ENCODE measurements around the gene WWOX. TPM values are rescaled to one million over a fixed set of nuclear protein-coding genes. Genes with fewer than 3 reads are reported as not detected.

Gene WWOX
- total RNA-seq, 1 donor from 2014 or later, result 43.2 TPM

DNA sequence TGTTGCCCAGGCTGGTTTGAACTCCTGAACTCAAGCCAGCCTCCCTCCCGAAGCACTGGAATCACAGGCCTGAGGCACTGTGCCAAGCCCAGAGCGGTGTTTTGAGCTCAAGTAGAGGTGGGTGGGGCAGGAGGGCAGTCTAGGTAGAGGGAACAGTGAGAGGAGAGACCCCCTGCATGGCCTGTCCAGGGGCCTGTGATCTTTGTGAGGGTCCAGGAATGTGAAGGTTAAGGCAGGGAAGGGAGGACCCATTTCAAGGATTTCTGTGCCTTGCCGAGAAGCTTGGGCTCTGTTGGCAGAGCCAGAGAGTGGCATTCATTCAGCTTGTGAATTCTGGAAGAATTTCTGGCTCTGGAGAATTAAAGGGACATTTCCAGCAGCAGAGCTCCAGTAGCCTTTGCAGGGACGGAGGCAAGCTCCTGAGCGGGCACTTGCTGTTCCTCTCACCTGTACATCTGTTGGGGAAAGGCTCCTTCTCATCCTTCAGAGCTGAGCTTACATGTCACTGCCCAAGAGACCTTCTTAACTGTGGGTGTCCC, 2.7 kb downstream of the WWOX start:
- DNase-seq (ENCODE audit: low spot score, unreplicated experiment), result no peak
- Mint-ChIP-seq H3K27me3 (no peaks in the 10 kb centered on the region), H3K36me3 (ENCODE audit: insufficient read depth) (peaks cover 1% of the 10 kb centered on the region), H3K4me1 (ENCODE audit: low read depth) (peaks cover 14% of the 10 kb centered on the region), H3K9me3 (ENCODE audit: low read depth) (no peaks in the 10 kb centered on the region), H3K27ac (no peak overlapping the region), H3K4me3 (ENCODE audit: low read depth) (peak overlapping the region; percentile 44)
- TF ChIP-seq, protein P1, sequence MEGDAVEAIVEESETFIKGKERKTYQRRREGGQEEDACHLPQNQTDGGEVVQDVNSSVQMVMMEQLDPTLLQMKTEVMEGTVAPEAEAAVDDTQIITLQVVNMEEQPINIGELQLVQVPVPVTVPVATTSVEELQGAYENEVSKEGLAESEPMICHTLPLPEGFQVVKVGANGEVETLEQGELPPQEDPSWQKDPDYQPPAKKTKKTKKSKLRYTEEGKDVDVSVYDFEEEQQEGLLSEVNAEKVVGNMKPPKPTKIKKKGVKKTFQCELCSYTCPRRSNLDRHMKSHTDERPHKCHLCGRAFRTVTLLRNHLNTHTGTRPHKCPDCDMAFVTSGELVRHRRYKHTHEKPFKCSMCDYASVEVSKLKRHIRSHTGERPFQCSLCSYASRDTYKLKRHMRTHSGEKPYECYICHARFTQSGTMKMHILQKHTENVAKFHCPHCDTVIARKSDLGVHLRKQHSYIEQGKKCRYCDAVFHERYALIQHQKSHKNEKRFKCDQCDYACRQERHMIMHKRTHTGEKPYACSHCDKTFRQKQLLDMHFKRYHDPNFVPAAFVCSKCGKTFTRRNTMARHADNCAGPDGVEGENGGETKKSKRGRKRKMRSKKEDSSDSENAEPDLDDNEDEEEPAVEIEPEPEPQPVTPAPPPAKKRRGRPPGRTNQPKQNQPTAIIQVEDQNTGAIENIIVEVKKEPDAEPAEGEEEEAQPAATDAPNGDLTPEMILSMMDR (IDR thresholded peaks at IDR 0.05; ENCODE audit: unreplicated experiment), result no peak

DNA sequence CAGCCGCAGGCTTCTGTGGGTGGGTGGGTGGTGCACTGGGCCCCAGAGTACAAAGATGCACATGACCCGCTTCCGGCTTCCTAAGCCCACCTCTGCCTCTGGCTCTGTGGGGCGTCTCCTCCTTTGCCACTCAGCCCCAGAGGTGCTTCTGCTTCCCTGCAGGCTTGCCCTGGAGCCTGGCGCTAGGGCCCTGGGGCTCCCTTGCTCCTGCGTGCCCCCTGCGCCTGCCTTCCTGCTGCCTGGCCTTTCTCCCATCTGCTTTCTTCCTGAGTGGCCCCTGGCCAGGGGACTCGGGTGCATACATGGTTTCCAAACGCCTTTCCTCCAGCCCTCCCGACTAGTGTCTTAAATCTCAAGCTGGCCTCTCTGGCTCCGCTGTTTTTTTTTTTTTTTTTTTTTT, 3.4 kb downstream of the WWOX start:
- Mint-ChIP-seq H3K36me3 (ENCODE audit: insufficient read depth) (peaks cover 1% of the 10 kb centered on the region), H3K27me3 (no peaks in the 10 kb centered on the region), H3K9me3 (ENCODE audit: low read depth) (no peaks in the 10 kb centered on the region), H3K4me3 (ENCODE audit: low read depth) (no peak overlapping the region), H3K4me1 (ENCODE audit: low read depth) (peaks cover 14% of the 10 kb centered on the region), H3K27ac (no peak overlapping the region)
- TF ChIP-seq, protein P1 (IDR thresholded peaks at IDR 0.05; ENCODE audit: unreplicated experiment), result no peak
- no peak for DNase-seq (ENCODE audit: low spot score, unreplicated experiment)

DNA sequence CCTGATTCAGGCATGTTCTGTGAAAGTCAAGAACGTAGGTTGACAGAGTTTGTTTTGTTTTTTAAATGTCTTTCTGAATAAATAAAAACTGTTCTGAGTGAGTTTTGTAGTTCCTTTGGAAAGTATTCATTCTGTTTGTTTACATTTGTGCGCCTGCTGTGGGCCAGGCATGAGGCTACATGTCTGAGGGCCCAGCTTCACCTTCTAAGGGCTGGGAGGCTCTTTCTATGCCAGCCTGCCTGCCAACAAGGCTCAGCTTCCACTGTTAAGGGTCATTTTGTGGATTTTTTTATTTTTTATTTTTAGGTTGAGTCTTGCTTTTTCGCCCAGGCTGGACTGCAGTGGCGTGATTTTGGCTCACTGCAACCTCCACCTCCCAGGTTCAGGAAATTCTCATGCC, 6.1 kb downstream of the WWOX start:
- H3K36me3 Mint-ChIP-seq (ENCODE audit: insufficient read depth), result peaks cover 5% of the 10 kb centered on the region
- TF ChIP-seq, protein P1 (IDR thresholded peaks at IDR 0.05; ENCODE audit: unreplicated experiment), result no peak
- no peak for DNase-seq (ENCODE audit: low spot score, unreplicated experiment)
- peaks cover 5% of the 10 kb centered on the region for H3K4me1 Mint-ChIP-seq (ENCODE audit: low read depth)
- H3K4me3 Mint-ChIP-seq (ENCODE audit: low read depth), result no peak overlapping the region
- H3K27me3 Mint-ChIP-seq, result no peaks in the 10 kb centered on the region
- no peak overlapping the region for H3K27ac Mint-ChIP-seq
- no peaks in the 10 kb centered on the region for H3K9me3 Mint-ChIP-seq (ENCODE audit: low read depth)

- no peak overlapping the region for H3K4me3 Mint-ChIP-seq (ENCODE audit: low read depth)
- H3K9me3 Mint-ChIP-seq (ENCODE audit: low read depth), result no peaks in the 10 kb centered on the region
- TF ChIP-seq, protein P1 (IDR thresholded peaks at IDR 0.05; ENCODE audit: unreplicated experiment), result no peak
- no peak overlapping the region for H3K27ac Mint-ChIP-seq
- H3K36me3 Mint-ChIP-seq (ENCODE audit: insufficient read depth), result peaks cover 5% of the 10 kb centered on the region
- no peaks in the 10 kb centered on the region for H3K27me3 Mint-ChIP-seq
- no peak for DNase-seq (ENCODE audit: low spot score, unreplicated experiment)
- H3K4me1 Mint-ChIP-seq (ENCODE audit: low read depth), result peaks cover 3% of the 10 kb centered on the region
Measured at GRCh38 chr16:78106686-78107085, 7.2 kb downstream of the WWOX start.

DNA sequence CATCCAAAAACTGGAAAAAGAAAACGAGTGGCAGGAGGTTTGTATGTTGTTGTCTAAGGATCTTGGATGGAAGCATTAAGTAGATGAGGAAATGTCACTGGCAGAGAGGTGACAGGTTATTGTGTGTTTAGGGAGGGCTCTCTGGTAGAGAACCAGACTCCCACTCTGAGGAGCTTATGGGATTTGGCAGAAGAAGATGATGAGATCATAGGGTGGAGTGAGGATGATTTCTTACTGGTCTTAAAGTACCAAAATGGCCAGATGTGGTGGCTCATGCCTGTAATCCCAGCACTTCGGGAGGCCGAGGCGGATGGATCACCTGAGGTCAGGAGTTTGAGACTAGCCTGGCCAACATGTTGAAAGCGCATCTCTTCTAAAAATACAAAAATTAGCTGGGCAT, 9.0 kb downstream of the WWOX start:
- Mint-ChIP-seq H3K4me3 (ENCODE audit: low read depth) (no peak overlapping the region), H3K9me3 (ENCODE audit: low read depth) (no peaks in the 10 kb centered on the region), H3K4me1 (ENCODE audit: low read depth) (peaks cover 2% of the 10 kb centered on the region), H3K27me3 (no peaks in the 10 kb centered on the region), H3K27ac (no peak overlapping the region), H3K36me3 (ENCODE audit: insufficient read depth) (peaks cover 16% of the 10 kb centered on the region)
- no peak for DNase-seq (ENCODE audit: low spot score, unreplicated experiment)
- TF ChIP-seq, protein P1 (IDR thresholded peaks at IDR 0.05; ENCODE audit: unreplicated experiment), result no peak
